Measurements from ENCODE around the gene FAM78B. TPM values are rescaled to one million over a fixed set of nuclear protein-coding genes. Genes with fewer than 3 reads are reported as not detected.

Gene FAM78B
- total and polyA plus RNA-seq, 2 of the 8 experiments (the other 6 are each of a cell fraction or from before 2014, with no cell fraction given) = 2.3 to 3.6 TPM

GRCh38 chr1:166032572-166033371 lies 134.0 kb downstream of the FAM78B start:
- Histone ChIP-seq H4K8ac (ENCODE audit: extremely low read depth, insufficient read depth, low read length) (no peak overlapping the region), H3K36me3 (ENCODE audit: control insufficient read depth in 2 of 4, insufficient read depth in 4 of 4, low read length in 3 of 4) (no peaks in the 10 kb centered on the region), H2BK5ac (ENCODE audit: low read depth, low read length) (no peak overlapping the region), H2BK12ac (ENCODE audit: low read depth, low read length) (no peak overlapping the region), H4K5ac (ENCODE audit: insufficient read length, low read depth, low read length) (no peak overlapping the region), H4K91ac (replicated peaks; ENCODE audit: insufficient read length, low read length) (no peak overlapping the region), H3K18ac (ENCODE audit: extremely low read depth, low read length) (no peak overlapping the region), H3K14ac (ENCODE audit: insufficient read length) (no peak overlapping the region), H2AK5ac (ENCODE audit: low read depth, low read length) (no peak overlapping the region), H3K79me1 (ENCODE audit: low read depth, low read length) (no peaks in the 10 kb centered on the region), H3K56ac (replicated peaks; ENCODE audit: insufficient read length, low read depth, low read length) (no peak overlapping the region), H3K23ac (ENCODE audit: insufficient read length) (no peak overlapping the region), H2BK20ac (ENCODE audit: low read length) (no peak overlapping the region), H3K4ac (replicated peaks; ENCODE audit: insufficient read length, low read depth, low read length) (no peak overlapping the region), H3K9me3 (ENCODE audit: insufficient read depth in 2 of 2, low read depth in 1 of 2, low read length in 1 of 2) (no peaks in the 10 kb centered on the region), H4K20me1 (replicated peaks in 1 of 2; ENCODE audit: control insufficient read depth in 1 of 2, insufficient read depth in 2 of 2, low read length in 2 of 2) (no peaks in the 10 kb centered on the region), H3K79me2 (ENCODE audit: control insufficient read depth in 1 of 2, insufficient read depth in 2 of 2, low read length in 2 of 2) (no peaks in the 10 kb centered on the region), H3K4me2 (ENCODE audit: insufficient read depth in 1 of 2, low read depth in 2 of 2, low read length in 2 of 2) (no peak overlapping the region), H3K4me3 (ENCODE audit: extremely low read depth in 1 of 4, insufficient read depth in 2 of 4, low read depth in 3 of 4, low read length in 4 of 4) (no peak overlapping the region), H2AFZ (ENCODE audit: low read length) (peak overlapping the region; percentile 57; the same call in 1 of the 2 replicates), H3K9ac (replicated peaks in 1 of 4; ENCODE audit: extremely low read depth in 1 of 4, low read depth in 3 of 4, low read length in 3 of 4) (no peak overlapping the region), H3K23me2 (ENCODE audit: low read depth, low read length) (no peaks in the 10 kb centered on the region; the same call in 1 of the 2 replicates), H3K4me1 (replicated peaks in 1 of 4; ENCODE audit: control insufficient read depth in 3 of 4, insufficient read depth in 4 of 4, low read length in 3 of 4) (peaks cover 0 to 8% (median 2%) of the 10 kb centered on the region in 4 experiments; a peak in 3 of 7 replicates), H3K27me3 (replicated peaks in 1 of 4; ENCODE audit: control insufficient read depth in 3 of 4, extremely low read depth in 1 of 4, insufficient read depth in 3 of 4, low read length in 3 of 4) (no peaks in the 10 kb centered on the region), H2BK120ac (replicated peaks; ENCODE audit: low read depth, low read length) (no peak overlapping the region), H2BK15ac (ENCODE audit: low read length) (no peak overlapping the region), H3K27ac (ENCODE audit: low read depth, low read length) (no peak overlapping the region)
- WGBS, 2 experiments (ENCODE audit: extremely low coverage in 1 of 2, insufficient coverage in 1 of 2, insufficient read length in 1 of 2, insufficient replicate concordance in 2 of 2, low coverage in 1 of 2, low lambda C conversion rate in 2 of 2, missing lambda C conversion rate in 1 of 2) = 87% methylated on average over 11 of the region's 11 CpGs; no CpG with 5 or more reads in 1 of the 2 experiments
- DNase-seq (ENCODE audit: low read depth in 1 of 2, low spot score in 2 of 2) (no peak), FAIRE-seq (no peak)
- ChIA-PET POLR2A (ENCODE audit: partially characterized antibody) (no interaction called here), CTCF (ENCODE audit: partially characterized antibody) (interaction anchor here (0.7 to 2.1 kb wide), 4 partner anchors 10 to 89 kb away, joined by 3 to 16 read pairs (median 4); no protein-coding TSS in a partner anchor)
- TF ChIP-seq CREB1 (IDR thresholded peaks at IDR 0.05) (no peak), CHD2 (IDR thresholded peaks at IDR 0.05; ENCODE audit: low read length) (no peak), HDAC6 (IDR thresholded peaks at IDR 0.05; ENCODE audit: low read depth, low read length) (no peak), ASH2L (IDR thresholded peaks at IDR 0.05; ENCODE audit: low read length) (no peak), SP4 (IDR thresholded peaks at IDR 0.05; ENCODE audit: low read length) (no peak), GTF2F1 (IDR thresholded peaks at IDR 0.05; ENCODE audit: borderline replicate concordance, low read depth, low read length) (no peak), CHD1 (IDR thresholded peaks at IDR 0.05; ENCODE audit: low read depth, low read length) (no peak), RFX5 (IDR thresholded peaks at IDR 0.05; ENCODE audit: borderline replicate concordance, low read depth, low read length) (no peak), RNF2 (IDR thresholded peaks at IDR 0.05; ENCODE audit: borderline replicate concordance, low read depth, low read length, missing control alignments, poor library complexity, severe bottlenecking) (no peak), GABPA (IDR thresholded peaks at IDR 0.05; ENCODE audit: borderline replicate concordance, insufficient read depth, low read length) (no peak)
